SK-N-SH (cell line): ENCODE results near the gene MYO16. TPM values are rescaled to one million over a fixed set of nuclear protein-coding genes. Genes with fewer than 3 reads are reported as not detected.

Experiments
- CTCF ChIA-PET: fragments of 300-600, 350-600 bp; formaldehyde crosslinking; extraction: SDS; loops from one replicate; lab custom pipeline; 2021; lab: Yijun Ruan, JAX
- POLR2A ChIA-PET: fragments of 350-600 bp; sonication (Branson Sonifier 250); formaldehyde crosslinking; extraction: SDS; loops from one replicate; lab custom pipeline; 2020; ENCODE audit warnings: antibody characterized with exemption, inconsistent platforms; lab: Yijun Ruan, JAX
- DNase-seq: peaks from one replicate; pipeline ENCODE4 v3.0.0; 2012
- H2AFZ ChIP-seq: fragments of 200-600 bp; sonication (generic); 2 replicates; pipeline ENCODE4 v1.8.1; 2016; ENCODE audit warnings: antibody characterized with exemption, mild to moderate bottlenecking, low read depth
- H3F3A ChIP-seq: fragments of 200-600 bp; sonication (generic); replicated peaks from 2 replicates; pipeline ENCODE3; 2016; ENCODE audit warnings: antibody characterized with exemption, mild to moderate bottlenecking; ENCODE audit not compliant: insufficient read depth
- H3K27ac ChIP-seq, 2 experiments: fragments of 200-500 bp in 1 of 2; fragments of 200-600 bp in 1 of 2; sonication (Bioruptor generic) in 1 of 2; sonication (generic), shearing (Covaris generic) in 1 of 2; 2 replicates each; pipeline versions ENCODE4 v1.5.1 to v1.6.1; 2014 to 2016; ENCODE audit warnings: low read depth in 2 of 2, inconsistent platforms in 1 of 2, low read length in 1 of 2, mild to moderate bottlenecking in 1 of 2, mixed read lengths in 1 of 2
- H3K27me3 ChIP-seq: fragments of 200-600 bp; sonication (generic), shearing (Covaris generic); 2 replicates; pipeline ENCODE4 v1.6.1; 2016; ENCODE audit warnings: mixed run types; ENCODE audit not compliant: insufficient read depth
- H3K36me3 ChIP-seq, 2 experiments: fragments of 200-500 bp in 1 of 2; fragments of 200-600 bp in 1 of 2; sonication (Bioruptor generic) in 1 of 2; sonication (generic) in 1 of 2; replicated peaks in 1 of 2; 2 replicates each; pipeline versions ENCODE3 to v1.5.1; 2014 to 2016; ENCODE audit warnings: low read length in 1 of 2, mild to moderate bottlenecking in 1 of 2; ENCODE audit not compliant: insufficient read depth in 2 of 2, control insufficient read depth in 1 of 2
- H3K4me1 ChIP-seq, 2 experiments: fragments of 200-500 bp in 1 of 2; fragments of 200-600 bp in 1 of 2; sonication (Bioruptor generic) in 1 of 2; sonication (generic), shearing (Covaris generic) in 1 of 2; 2 replicates each; pipeline versions ENCODE4 v1.5.1 to v1.6.1; 2014 to 2016; ENCODE audit warnings: low read depth in 1 of 2, low read length in 1 of 2, mixed run types in 1 of 2; ENCODE audit not compliant: insufficient read depth in 2 of 2, control insufficient read depth in 1 of 2
- H3K4me2 ChIP-seq: fragments of 200-600 bp; sonication (generic), shearing (Covaris generic); 2 replicates; pipeline ENCODE4 v1.6.1; 2017; ENCODE audit warnings: mixed run types
- H3K4me3 ChIP-seq, 2 experiments: fragments of 200-500 bp in 1 of 2; fragments of 200-600 bp in 1 of 2; sonication (Bioruptor generic) in 1 of 2; sonication (generic), shearing (Covaris generic) in 1 of 2; 2 replicates each; pipeline versions ENCODE4 v1.5.1 to v1.8.1; 2014 to 2016; ENCODE audit warnings: low read depth in 2 of 2, inconsistent platforms in 1 of 2, low read length in 1 of 2, mild to moderate bottlenecking in 1 of 2, mixed read lengths in 1 of 2, moderate library complexity in 1 of 2
- H3K79me2 ChIP-seq: fragments of 200-600 bp; sonication (generic); 2 replicates; pipeline ENCODE4 v1.8.1; 2017; ENCODE audit warnings: mild to moderate bottlenecking; ENCODE audit not compliant: insufficient read depth
- H3K9ac ChIP-seq: fragments of 200-600 bp; sonication (generic); 2 replicates; pipeline ENCODE4 v1.6.1; 2017; ENCODE audit warnings: mixed run types
- H3K9me2 ChIP-seq: fragments of 200-600 bp; sonication (generic); 2 replicates; pipeline ENCODE4 v1.6.1; 2017; ENCODE audit warnings: mixed run types
- H3K9me3 ChIP-seq: fragments of 200-600 bp; sonication (generic); 2 replicates; pipeline ENCODE4 v1.6.1; 2017; ENCODE audit warnings: mixed run types, mild to moderate bottlenecking, moderate library complexity
- H4K20me1 ChIP-seq: fragments of 200-600 bp; sonication (generic); 2 replicates; pipeline ENCODE4 v1.6.1; 2017; ENCODE audit warnings: mild to moderate bottlenecking, mixed run types; ENCODE audit not compliant: insufficient read depth
- CHD2 ChIP-seq: fragments of 150-350 bp; IDR thresholded peaks from 2 replicates; pipeline ENCODE4 v1.6.1; 2018; ENCODE audit warnings: low read length; ENCODE audit not compliant: partially characterized antibody
- CTCF ChIP-seq: fragments of 200-600 bp; sonication (generic); IDR thresholded peaks from 2 replicates; pipeline ENCODE4 v1.6.1; 2017; ENCODE audit warnings: antibody characterized with exemption, mild to moderate bottlenecking, moderate library complexity
- EP300 ChIP-seq, 2 experiments: IDR thresholded peaks; 2 replicates each; pipeline versions ENCODE4 v1.4.0 to v1.6.1; 2012; ENCODE audit warnings: borderline replicate concordance in 1 of 2, low read depth in 1 of 2, low read length in 1 of 2
- EZH2phosphoT487 ChIP-seq: fragments of 200-600 bp; sonication (generic); IDR thresholded peaks from 2 replicates; pipeline ENCODE4 v1.6.1; 2017; ENCODE audit warnings: low read depth, mixed run types, mild to moderate bottlenecking, antibody characterized with exemption, moderate library complexity, borderline replicate concordance
- FOSL2 ChIP-seq: IDR thresholded peaks from 2 replicates; pipeline ENCODE4 v1.4.0; 2012; ENCODE audit warnings: low read depth, mild to moderate bottlenecking, moderate library complexity, borderline replicate concordance
- FOXJ3 ChIP-seq: sonication (generic); formaldehyde crosslinking; IDR thresholded peaks from 2 replicates; pipeline ENCODE4 v1.5.1; 2020; ENCODE audit warnings: mild to moderate bottlenecking, missing genetic modification reagents
- FOXM1 ChIP-seq: IDR thresholded peaks from 2 replicates; pipeline ENCODE4 v1.4.0; 2012; ENCODE audit warnings: low read depth, mild to moderate bottlenecking
- IRF3 ChIP-seq: fragments of 150-350 bp; IDR thresholded peaks from 2 replicates; pipeline ENCODE4 v1.6.1; 2016; ENCODE audit warnings: mild to moderate bottlenecking, low read depth, low read length
- MEF2A ChIP-seq: IDR thresholded peaks from 2 replicates; pipeline ENCODE4 v1.4.0; 2012; ENCODE audit warnings: low read depth, borderline replicate concordance
- RAD21 ChIP-seq: IDR thresholded peaks from 2 replicates; pipeline ENCODE4 v1.6.1; 2012; ENCODE audit warnings: mild to moderate bottlenecking, low read length
- RCOR1 ChIP-seq: fragments of 150-350 bp; IDR thresholded peaks from 2 replicates; pipeline ENCODE4 v1.6.1; 2017; ENCODE audit warnings: antibody characterized with exemption, low read length
- REST ChIP-seq: IDR thresholded peaks from 2 replicates; pipeline ENCODE4 v1.6.1; 2012; ENCODE audit warnings: mild to moderate bottlenecking, low read depth, low read length, moderate library complexity
- RXRA ChIP-seq: IDR thresholded peaks from 2 replicates; pipeline ENCODE4 v1.4.0; 2012; ENCODE audit warnings: low read depth, mild to moderate bottlenecking, borderline replicate concordance
- WGBS: methylation state at CpG from one replicate; pipeline ENCODE4 v1.1.6; 2017; ENCODE audit warnings: low lambda C conversion rate; 5-methylcytosine and 5-hydroxymethylcytosine counted together
- polyA plus RNA-seq, 3 experiments: library from polyadenylated mRNA; depleted of rRNA; stranded (reverse); fragments of >200 nt; gene quantifications; 2 replicates each; pipeline ENCODE4 v1.2.3, GENCODE V29; 2012
- TF ChIP-seq, protein P1 (sequence below): IDR thresholded peaks from 2 replicates; pipeline ENCODE4 v1.4.0; 2012; ENCODE audit warnings: low read depth

The MYO16 gene
- polyA plus RNA-seq, 1 of the 3 experiments (the other 2 are of a cell fraction) = 0.07 TPM

- Histone ChIP-seq H3K27ac (no peak overlapping the region), H3K4me1 (0 out of 4 replicates have a peak, but pooled peaks cover 0 to 7% of the 10 kb centered on the region in 2 experiments), H3K9me3 (no peaks in the 10 kb centered on the region), H3K36me3 (no peaks in the 10 kb centered on the region), H3K9ac (no peak overlapping the region)
- TF ChIP-seq RXRA (no peak), MEF2A (no peak), FOXJ3 (CRISPR knock-in tag) (no peak), FOSL2 (no peak), CTCF (no peak), EP300 (IDR thresholded peaks at IDR 0.05; ENCODE audit: borderline replicate concordance in 1 of 2, low read depth in 1 of 2, low read length in 1 of 2) (no peak), RAD21 (no peak), IRF3 (no peak), RCOR1 (no peak), CHD2 (no peak), EZH2phosphoT487 (no peak), FOXM1 (no peak), REST (no peak)
- TF ChIP-seq, protein P1, sequence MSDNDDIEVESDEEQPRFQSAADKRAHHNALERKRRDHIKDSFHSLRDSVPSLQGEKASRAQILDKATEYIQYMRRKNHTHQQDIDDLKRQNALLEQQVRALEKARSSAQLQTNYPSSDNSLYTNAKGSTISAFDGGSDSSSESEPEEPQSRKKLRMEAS = no peak
- TF ChIP-seq, all 33 proteins: peak for 0
- Histone ChIP-seq H3F3A (no peaks in the 10 kb centered on the region), H3K79me2 (no peaks in the 10 kb centered on the region), H4K20me1 (no peaks in the 10 kb centered on the region), H3K9me2 (no peaks in the 10 kb centered on the region), H2AFZ (no peak overlapping the region), H3K4me2 (no peak overlapping the region), H3K27me3 (no peaks in the 10 kb centered on the region), H3K4me3 (no peak overlapping the region)
- CTCF ChIA-PET = interaction anchor here (1.2 to 1.5 kb wide), 2 partner anchors 15 to 249 kb away, joined by 3 to 4 read pairs; no protein-coding TSS in a partner anchor
- WGBS = 64% methylated on average over 3 of the region's 3 CpGs
- POLR2A ChIA-PET = no interaction called here
- no peak for DNase-seq
Observed at GRCh38 chr13:108860418-108860817, 231.0 kb downstream of the MYO16 start.
